Measurements from ENCODE around the gene SASS6. TPM values are rescaled to one million over a fixed set of nuclear protein-coding genes. Genes with fewer than 3 reads are reported as not detected.

SASS6 gene
- polyA plus RNA-seq, 1 donor: 4.0 TPM

DNA sequence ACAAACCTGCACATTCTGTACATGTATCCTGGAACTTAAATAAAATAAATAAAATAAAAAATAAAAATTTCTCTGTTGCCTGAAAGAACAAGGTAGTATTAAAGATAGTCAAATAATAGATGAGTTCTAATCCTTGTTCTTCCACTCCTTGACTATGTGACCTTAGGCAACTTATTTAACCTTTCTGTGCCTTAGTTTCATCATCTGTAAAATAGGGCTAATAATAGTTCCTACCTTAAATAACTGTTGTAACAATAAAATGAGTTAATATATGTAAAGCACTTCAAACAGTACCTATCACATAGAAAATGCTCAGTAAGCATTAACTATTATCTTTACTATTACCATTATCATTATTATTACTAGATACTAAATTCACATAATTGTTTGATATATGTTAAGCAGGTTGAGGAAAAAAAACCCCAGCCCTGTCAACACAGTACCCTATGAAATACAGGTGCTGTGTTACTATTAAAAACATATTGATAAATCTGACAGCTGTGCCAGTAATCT lies 23.1 kb downstream of the SASS6 start:
- no peak for DNase-seq (ENCODE audit: low read depth)

DNA sequence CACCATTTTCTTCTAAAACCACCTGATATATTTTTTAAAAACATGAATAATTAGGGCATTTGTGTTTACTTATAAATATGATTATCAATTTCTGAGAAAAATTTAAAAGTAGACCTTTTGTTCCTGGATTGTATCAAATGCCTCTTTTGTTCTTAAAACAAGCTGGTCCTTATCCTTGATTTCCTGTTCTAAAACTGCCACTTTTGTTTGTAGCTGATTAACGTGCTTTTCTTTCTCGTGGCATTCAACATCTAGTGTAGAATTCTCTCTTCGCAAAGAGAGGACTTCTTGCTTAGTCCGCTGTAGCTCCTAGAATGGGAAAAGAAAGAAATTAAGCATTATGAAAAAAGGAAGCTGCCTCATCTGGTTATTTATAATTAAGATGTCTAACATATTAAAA lies 25.0 kb downstream of the SASS6 start:
- DNase-seq (ENCODE audit: low read depth): no peak

DNA sequence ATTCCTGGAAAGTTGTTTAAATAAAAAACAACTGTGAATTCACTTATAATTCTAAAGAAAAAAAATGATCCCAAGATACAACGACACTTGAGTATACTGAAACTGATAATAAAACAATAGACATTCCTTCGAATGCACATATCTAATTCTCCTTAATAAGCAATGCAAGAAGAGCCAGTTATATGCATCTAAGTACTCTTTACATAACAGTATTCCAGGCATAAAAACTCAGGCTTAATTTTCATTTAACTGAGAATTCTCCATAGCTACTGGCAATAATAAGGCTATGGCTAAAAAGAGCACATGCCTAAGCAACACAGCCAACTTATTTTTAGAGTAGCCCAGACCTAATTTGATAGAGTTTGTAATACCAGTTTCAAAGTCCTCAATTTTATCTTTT lies 31.2 kb downstream of the SASS6 start:
- no peak for DNase-seq (ENCODE audit: low read depth)

DNA sequence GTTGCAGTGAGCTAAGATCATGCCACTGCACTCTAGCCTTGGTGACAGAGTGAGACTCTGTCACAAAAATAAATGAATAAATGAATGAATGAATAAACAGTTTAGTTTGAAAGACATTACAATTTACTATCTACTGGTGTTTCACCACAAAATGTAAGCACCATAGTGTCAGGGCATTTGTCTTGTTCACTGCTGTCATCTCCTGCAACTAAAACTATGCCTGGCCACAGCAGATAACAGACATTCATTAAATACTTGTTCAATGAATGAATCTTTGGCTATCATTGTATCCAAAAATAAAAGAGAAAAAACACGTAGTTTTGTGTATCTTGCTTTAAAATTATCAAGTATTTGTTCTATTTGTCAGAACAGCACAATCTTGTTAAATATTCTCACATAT lies 32.5 kb downstream of the SASS6 start:
- DNase-seq (ENCODE audit: low read depth): no peak

DNA sequence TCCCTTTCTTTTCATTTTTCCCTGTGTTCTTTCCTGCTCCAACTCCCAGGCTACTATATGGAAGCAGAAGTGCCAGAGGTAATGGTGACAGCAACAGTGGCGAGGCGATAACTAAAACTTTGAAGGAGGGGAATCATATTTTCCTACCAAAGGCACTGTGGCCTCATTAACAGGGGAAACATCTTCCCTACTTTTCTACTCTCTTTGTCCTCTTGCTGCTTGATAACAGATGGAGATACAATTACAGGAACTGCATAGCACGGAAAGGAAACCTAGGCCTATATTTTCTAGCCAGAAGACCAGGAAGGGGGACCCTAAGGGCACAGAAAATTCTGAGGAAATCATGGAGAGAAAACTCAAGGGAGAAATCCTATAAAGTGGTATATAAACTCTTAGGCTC lies 42.3 kb downstream of the SASS6 start:
- DNase-seq (ENCODE audit: low read depth): no peak

DNA sequence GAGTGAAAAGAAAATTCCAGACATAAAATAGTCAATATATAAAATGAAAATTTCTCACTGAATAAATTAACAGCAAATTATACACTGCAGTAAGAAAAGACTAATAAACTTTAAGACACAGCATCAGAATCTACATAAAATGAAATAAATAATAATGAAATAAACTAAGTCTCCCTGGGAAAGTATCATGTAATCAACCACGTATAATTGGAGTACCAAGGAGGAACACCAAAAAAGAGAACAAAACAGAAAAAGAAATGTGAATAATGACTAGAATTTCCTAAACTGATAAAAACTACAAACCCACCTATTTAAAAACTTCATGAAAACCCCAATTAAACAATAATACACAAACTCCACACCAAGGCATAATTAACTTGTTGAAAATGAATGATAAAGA lies 43.6 kb downstream of the SASS6 start:
- no peak for DNase-seq (ENCODE audit: low read depth)

DNA sequence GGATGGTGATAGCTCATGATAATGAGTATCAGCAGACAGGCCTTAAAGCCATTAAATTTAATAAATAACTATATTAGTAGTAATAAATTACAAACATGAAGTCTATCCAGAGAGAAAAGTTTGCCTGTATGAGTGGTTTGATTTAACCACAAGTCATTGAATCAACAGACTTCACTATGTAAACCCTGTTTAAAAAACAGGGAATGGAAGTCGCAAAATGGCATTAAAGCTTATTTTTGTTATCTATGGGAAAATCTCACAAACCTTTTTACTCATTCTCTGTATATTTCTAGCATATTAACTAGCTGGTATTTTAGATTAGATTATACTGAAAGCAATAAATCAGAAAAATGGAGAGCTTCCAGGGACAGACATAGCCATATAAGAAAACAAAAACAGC lies 45.3 kb downstream of the SASS6 start:
- no peak for DNase-seq (ENCODE audit: low read depth)

DNA sequence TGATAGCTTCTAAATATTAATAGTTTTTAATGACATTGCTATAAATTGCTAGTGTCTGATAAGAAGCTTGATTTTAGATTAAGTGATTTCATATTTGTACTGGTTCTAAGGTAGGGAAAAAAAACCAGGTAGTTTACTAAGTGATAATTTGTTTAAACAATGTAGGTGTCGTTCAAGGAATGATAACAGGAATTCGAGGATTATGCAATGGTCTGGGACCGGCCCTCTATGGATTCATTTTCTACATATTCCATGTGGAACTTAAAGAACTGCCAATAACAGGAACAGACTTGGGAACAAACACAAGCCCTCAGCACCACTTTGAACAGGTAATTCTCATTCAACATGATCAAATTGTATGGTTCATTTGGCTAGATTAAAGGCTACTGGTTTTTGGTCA lies 52.4 kb downstream of the SASS6 start:
- no peak for DNase-seq (ENCODE audit: low read depth)

DNA sequence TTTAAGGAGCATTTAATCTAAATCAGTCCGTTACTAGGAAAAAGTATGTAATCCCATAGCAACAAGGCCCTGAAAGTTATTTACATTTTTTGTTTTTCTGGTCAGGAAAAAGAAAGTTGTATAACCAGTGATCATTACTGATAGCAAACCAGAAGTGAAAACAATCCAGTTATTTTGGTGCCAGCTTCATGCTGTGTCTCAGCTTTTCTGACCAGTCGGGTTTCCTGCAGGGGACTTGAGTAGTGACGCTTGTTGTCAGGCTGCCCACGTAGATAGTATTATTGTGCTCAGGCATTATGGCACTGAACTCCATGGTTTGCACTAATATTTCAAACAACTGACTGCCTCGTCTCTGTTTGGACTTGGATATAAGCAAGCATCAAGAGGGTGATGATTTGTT lies 55.2 kb downstream of the SASS6 start:
- DNase-seq (ENCODE audit: low read depth): no peak

DNA sequence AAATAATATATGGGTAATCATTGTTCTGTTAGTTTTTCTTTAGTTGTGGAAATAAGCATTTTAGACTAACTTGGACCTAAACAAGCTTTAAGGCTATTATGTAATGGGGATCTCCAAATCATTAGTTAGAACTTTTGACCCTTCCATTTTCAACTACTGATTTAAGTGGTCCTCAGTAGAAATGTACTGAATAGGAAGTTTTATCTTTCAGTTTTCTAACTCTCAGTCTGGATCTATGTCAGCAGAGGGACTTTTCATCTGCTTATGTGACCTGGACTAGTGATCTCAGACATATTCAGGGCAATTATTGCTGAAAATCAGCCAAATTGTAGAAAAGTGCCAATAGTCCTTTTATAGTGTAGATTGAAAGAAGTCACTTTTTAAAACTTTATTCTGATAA lies 56.0 kb downstream of the SASS6 start:
- no peak for DNase-seq (ENCODE audit: low read depth)

DNA sequence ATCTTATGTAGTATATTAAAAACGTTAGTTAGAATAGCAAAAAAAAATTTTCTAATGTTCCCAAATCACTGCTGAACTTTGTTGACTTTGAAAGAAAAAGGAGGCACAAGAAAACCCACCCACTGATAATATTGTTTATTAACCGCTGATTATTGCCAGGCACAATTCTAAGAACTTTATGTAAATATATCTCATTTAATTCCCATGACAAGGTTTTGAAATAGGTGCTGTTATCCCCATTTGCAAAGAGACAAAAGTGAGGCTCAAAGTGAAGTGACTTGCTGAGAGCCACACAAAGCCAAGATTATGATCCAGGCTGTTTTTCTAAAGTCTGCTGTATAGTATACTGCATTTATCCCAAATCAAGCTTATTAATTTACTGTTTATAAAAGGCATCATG lies 56.4 kb downstream of the SASS6 start:
- no peak for DNase-seq (ENCODE audit: low read depth)

DNA sequence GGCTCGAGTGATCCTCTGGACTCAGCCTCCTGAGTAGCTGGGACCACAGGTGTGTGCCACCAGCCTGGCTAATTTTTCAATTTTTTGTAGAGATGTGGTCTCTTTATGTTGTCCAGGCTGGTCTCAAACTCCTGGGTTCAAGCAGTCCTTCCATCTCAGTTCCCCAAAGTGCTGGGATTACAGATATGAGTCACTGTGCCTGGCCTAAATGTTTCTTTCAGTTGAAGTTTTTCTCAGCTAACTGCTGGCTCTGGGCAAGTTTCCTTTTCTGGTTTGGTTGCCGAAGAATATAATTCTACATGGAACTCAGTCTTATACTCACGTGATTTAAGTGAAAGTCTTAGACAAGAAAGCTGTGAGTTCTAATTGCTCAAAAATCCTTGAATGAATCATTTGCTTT lies 57.0 kb downstream of the SASS6 start:
- no peak for DNase-seq (ENCODE audit: low read depth)

DNA sequence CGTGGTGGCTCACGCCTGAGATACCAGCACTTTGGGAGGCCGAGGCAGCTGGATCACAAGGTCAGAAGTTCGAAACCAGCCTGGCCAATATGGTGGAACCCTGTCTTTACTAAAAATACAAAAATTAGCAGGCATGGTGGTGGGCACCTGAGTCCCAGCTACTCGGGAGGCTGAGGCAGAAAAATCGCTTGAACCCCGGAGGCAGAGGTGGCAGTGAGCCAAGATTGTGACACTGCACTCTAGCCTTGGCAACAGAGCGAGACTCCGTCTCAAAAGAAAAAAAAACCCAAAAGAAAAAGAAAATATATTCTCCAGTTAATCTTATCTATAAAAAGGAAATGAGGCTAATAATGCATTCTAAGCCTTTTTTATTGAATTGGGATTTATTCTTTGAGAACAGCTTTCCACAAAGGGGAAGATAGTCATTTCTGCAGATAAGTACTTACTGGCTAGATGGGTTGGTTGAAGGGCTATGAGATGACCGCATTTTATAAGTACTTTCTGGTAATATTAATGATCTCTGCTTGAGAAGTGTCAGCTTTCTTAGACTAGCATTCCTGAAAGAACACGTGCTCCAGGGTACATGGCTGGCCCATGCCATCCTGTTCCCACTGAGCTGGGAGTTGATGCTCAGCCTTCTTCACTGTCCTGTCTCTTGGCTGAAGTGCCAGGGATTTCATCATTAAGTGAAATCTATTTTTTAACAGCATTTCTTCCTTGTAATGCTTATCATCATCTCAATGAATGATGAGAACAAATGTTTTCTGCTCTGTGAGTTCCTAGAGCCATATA lies 57.9 kb downstream of the SASS6 start:
- no peak for DNase-seq (ENCODE audit: low read depth)

DNA sequence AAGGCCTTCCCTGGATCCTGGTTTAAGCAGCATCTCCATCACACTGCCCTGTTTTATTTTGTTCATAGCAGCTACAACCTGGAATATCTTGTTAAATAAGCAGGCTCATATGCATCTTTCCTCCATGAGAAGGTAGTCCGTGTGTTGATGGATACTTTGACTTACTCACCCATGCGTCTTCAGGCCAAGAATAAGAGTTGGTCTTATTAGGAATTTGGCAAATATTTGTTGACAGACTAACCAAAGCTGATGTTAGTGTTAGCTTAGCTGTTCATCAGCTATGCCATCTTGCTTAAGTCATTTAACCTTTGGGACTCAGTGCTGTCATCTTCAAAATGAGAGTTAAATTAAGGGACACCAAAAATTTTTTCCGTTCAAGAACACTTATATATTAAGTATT lies 59.2 kb downstream of the SASS6 start:
- no peak for DNase-seq (ENCODE audit: low read depth)

DNA sequence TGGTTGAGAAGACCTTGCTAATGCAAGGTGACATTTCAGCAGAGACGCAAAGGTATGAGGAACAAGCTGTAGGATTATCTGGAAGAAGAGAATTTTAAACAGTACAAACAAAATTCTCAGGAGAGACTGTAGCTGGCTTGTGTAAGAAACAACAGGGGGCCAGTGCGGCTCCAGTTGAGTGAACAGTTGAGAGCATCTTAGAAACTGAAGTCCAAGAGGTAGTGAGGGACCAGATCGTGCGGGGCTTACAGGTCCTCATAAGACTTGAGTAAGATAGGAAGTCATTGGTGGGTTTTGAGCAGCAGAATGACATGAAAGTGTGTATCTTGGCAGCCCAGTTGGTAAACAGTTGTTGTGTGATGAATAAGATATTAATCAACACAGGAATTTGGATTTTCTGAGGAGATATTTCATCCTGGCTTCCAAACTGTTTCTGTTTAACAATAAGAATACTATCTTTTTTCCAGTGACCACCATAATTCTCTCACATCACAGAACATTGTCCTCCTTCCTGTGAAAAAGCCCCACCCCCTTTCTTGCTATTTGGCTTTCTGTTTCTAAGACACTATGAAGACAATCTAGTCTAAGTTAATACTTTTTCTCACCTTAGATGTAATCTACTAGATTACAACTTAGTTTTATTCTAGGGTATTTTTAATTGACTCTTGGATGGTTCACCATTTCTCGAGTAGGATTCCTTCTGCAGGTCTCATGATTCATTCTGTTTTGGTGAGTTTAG lies 62.4 kb downstream of the SASS6 start:
- no peak for DNase-seq (ENCODE audit: low read depth)

DNA sequence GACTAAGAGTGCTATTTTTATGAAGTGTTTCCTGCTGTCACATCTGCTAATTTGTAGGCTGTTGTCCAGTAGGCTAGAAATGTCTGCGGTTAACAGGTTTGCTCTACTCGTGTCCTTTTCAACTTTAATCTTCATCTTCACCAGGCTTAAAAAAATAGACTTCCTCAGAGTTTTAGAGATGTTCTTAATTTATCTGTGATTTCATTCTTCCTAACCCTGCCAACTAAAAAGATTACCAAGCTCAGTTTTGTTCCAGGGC lies 66.8 kb downstream of the SASS6 start:
- no peak for DNase-seq (ENCODE audit: low read depth)

DNA sequence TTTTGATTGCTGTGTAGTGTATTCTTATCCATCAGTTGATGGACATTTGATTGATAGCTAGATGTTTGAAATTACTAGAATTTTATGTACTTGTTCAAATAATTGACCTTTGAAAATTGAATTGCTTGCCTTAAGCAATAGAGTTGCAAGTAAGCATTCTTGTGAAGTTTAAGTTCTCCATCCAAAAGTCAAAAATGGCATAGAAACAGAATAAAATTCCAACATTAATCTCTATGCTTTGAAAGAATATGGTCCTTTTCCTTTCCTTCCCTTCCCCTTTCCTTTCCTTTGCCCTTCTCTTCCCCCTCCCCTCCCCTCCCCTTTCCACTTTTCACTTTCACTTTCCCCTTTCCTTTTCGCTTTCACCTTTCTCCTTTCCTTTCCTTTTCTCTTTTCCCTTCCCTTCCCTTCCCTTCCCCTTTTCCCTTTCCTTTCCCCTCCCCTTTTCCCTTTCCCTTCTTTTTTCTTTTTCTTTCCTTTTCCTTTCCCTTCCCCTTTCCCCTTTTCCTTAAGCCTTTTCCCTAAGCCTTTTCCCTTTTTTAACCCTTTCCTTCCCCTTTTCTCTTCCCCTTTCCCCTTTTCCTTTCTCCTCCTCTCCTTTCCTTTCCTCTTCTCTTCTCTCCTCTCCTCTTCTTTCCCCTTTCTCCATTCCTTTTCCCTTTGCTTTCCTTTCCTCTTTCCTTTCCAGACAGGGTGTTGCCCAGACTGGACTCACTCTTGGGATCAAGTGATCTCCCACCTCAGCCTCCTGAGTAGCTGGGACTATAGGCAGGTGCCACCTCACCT lies 67.4 kb downstream of the SASS6 start:
- DNase-seq (ENCODE audit: low read depth): no peak

DNA sequence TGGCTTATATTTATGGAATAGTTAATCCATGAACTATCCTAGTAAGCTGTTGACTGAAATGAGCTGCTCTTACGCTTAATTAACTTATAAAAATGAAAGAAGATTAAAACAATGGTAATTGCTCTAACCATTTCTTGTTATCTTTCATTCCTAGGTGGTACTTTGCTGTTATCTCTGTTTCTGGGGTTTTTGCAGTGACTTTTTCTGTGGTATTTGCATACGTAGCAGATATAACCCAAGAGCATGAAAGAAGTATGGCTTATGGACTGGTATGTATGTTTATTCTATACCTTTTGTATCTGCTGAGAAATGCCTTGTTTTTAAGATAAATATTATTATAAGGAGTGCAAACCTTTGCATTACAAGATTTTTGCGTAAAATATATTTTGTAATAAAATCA lies 71.0 kb downstream of the SASS6 start:
- no peak for DNase-seq (ENCODE audit: low read depth)

DNA sequence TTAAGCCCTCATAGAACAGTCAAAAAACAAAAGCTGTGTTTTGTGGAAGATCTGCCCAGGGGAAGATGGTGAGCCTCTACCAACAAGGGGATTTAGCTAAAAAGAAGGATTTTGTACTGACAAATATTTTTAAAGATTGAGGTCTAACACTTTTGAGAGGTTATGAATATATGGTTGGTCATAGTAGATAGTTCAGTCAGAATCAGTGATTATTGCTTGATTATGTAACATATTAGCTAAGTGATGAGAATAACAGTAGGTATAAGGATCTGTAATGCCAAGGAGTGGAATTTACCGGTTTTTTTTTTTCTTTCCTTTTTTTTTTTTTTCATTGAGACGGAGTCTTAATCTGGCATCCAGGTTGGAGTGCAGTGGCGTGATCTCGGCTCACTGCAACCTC lies 79.0 kb downstream of the SASS6 start:
- no peak for DNase-seq (ENCODE audit: low read depth)

DNA sequence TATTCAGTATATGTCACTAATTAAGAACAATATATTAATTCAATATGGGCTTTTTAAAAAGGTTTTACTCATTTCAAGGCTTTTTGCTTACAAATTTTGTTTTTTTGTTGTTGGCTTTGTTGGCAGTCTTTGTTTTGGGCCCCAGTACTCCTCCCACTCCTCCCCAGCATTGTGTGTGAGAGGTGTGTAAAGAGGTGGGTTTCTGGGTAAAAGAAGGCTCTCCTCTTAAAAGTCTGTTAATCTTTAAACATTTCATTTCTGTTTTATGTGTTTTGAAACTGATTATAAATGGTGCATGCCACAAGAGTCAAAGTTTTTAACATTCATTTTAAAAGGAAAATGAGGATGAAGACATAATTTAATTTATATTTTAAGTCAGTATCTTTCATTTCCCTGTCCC lies 79.6 kb downstream of the SASS6 start:
- DNase-seq (ENCODE audit: low read depth): no peak

DNA sequence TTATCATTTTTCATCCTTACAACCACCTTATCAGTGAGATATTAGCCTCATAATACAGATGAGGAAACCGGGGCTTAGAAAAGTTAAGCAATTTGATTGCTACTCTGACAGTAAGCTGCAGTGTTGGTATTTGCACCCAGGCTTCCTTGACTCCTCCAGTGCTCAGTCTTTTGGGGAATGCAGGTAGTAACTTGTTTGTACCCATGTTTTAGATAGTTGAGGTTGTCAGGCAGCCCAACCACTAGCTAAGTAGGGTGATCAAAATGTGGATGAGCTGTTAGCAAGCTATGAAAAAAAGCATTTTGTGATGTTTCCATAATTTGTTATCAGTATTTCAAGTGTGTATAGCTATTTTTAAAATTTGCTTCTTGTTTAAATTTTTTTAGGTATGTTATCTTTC lies 80.8 kb downstream of the SASS6 start:
- no peak for DNase-seq (ENCODE audit: low read depth)

DNA sequence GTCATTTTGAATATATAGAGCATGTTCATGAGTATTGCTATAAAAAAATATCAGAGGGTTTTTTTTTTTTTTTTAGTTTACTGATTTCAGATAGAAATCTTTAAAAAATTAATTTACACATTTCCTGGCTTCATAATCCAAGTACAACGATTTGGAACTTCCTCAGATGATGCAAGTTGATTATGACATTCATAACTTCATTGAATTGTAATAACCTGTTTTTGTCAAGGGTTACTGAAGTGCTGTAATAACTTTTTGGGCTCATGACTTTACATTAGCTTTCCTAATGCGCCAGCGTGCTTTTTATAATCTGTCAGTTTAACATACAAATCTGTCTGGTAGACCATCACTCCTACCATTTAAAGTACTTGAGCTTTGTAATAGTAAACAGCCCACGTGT lies 81.3 kb downstream of the SASS6 start:
- no peak for DNase-seq (ENCODE audit: low read depth)

DNA sequence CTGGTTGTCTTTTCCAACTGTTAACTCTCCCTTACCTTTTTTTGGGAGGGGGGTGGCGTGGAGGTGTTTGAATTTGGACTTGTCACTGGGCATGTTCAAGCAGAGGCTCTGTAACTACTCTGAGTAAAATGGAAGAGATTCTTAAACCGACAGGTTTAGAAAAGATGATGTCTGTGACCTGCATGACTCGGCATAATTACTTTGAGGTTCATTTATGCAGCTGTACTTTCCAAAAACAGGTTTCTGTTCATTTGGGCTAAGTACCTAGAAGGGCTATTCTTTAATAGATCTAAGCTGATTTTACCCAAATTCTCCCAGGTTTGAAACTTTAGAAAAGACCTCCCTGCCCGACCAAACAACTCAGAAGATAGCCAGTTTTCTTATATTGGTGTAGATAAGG lies 82.6 kb downstream of the SASS6 start:
- DNase-seq (ENCODE audit: low read depth): no peak

All from forelimb muscle (tissue), 1 donor.